Trophoblast cell (in vitro differentiated cells and primary cell): Measurements from ENCODE around the gene GAS2L3.

ENCODE experiments used
- DNase-seq, 2 donors: peaks; one replicate each; pipeline ENCODE4 v3.0.0-alpha.2; 2016
- H2AFZ ChIP-seq: 2 replicates; pipeline ENCODE4 v1.6.1; 2013; ENCODE audit warnings: low read length, moderate library complexity, mild to moderate bottlenecking; ENCODE audit not compliant: insufficient read depth, poor library complexity
- H2AK5ac ChIP-seq: 2 replicates; pipeline ENCODE4 v1.6.1; 2013; ENCODE audit warnings: mild to moderate bottlenecking, low read length
- H2BK120ac ChIP-seq: 2 replicates; pipeline ENCODE4 v1.6.1; 2013; ENCODE audit warnings: low read length, mild to moderate bottlenecking, moderate library complexity; ENCODE audit not compliant: insufficient read depth, poor library complexity
- H2BK12ac ChIP-seq: 2 replicates; pipeline ENCODE4 v1.6.1; 2013; ENCODE audit warnings: mild to moderate bottlenecking, low read length, moderate library complexity
- H2BK5ac ChIP-seq: 2 replicates; pipeline ENCODE4 v1.6.1; 2013; ENCODE audit warnings: low read length, low read depth, moderate library complexity, mild to moderate bottlenecking; ENCODE audit not compliant: poor library complexity
- H3K14ac ChIP-seq: 2 replicates; pipeline ENCODE4 v1.6.1; 2013; ENCODE audit warnings: mild to moderate bottlenecking, low read length
- H3K18ac ChIP-seq: 2 replicates; pipeline ENCODE4 v1.6.1; 2013; ENCODE audit warnings: mild to moderate bottlenecking, low read length
- H3K23ac ChIP-seq: 2 replicates; pipeline ENCODE4 v1.6.1; 2013; ENCODE audit warnings: low read length
- H3K27ac ChIP-seq: 2 replicates; pipeline ENCODE4 v1.5.1; 2013; ENCODE audit warnings: low read depth, mild to moderate bottlenecking, inconsistent platforms, low read length, moderate library complexity
- H3K27me3 ChIP-seq: 2 replicates; pipeline ENCODE4 v1.6.1; 2013; ENCODE audit warnings: inconsistent platforms, mild to moderate bottlenecking, low read length, moderate library complexity; ENCODE audit not compliant: insufficient read depth
- H3K36me3 ChIP-seq, 2 experiments: 1 replicate in 1 of 2; 2 replicates in 1 of 2; pipeline ENCODE4 v1.6.1; 2013; ENCODE audit warnings: low read length in 2 of 2, mild to moderate bottlenecking in 2 of 2, moderate library complexity in 1 of 2; ENCODE audit not compliant: insufficient read depth in 2 of 2, control insufficient read depth in 1 of 2
- H3K4ac ChIP-seq: 2 replicates; pipeline ENCODE4 v1.6.1; 2013; ENCODE audit warnings: low read depth, mild to moderate bottlenecking, low read length, moderate library complexity
- H3K4me1 ChIP-seq, 2 experiments: 1 replicate in 1 of 2; 2 replicates in 1 of 2; pipeline ENCODE4 v1.6.1; 2013; ENCODE audit warnings: low read length in 2 of 2, mild to moderate bottlenecking in 2 of 2, moderate library complexity in 1 of 2; ENCODE audit not compliant: insufficient read depth in 2 of 2, control insufficient read depth in 1 of 2
- H3K4me2 ChIP-seq: 2 replicates; pipeline ENCODE4 v1.6.1; 2013; ENCODE audit warnings: inconsistent platforms, mild to moderate bottlenecking, low read length, moderate library complexity
- H3K4me3 ChIP-seq: 2 replicates; pipeline ENCODE4 v1.5.1; 2013; ENCODE audit warnings: mild to moderate bottlenecking, low read depth, low read length, inconsistent platforms
- H3K79me1 ChIP-seq: one replicate; pipeline ENCODE4 v1.6.1; 2013; ENCODE audit warnings: low read length
- H3K79me2 ChIP-seq: 2 replicates; pipeline ENCODE4 v1.6.1; 2013; ENCODE audit warnings: low read length, mild to moderate bottlenecking; ENCODE audit not compliant: control insufficient read depth, insufficient read depth, poor library complexity
- H3K9ac ChIP-seq: 2 replicates; pipeline ENCODE4 v1.6.1; 2013; ENCODE audit warnings: mild to moderate bottlenecking, low read length
- H3K9me3 ChIP-seq: 2 replicates; pipeline ENCODE4 v1.6.1; 2013; ENCODE audit warnings: low read depth, mild to moderate bottlenecking, control low read depth, inconsistent platforms, low read length; ENCODE audit not compliant: insufficient read depth
- H4K12ac ChIP-seq: 2 replicates; pipeline ENCODE4 v1.6.1; 2013; ENCODE audit warnings: low read depth, mild to moderate bottlenecking, low read length, moderate library complexity
- H4K8ac ChIP-seq: 2 replicates; pipeline ENCODE4 v1.6.1; 2013; ENCODE audit warnings: low read depth, mild to moderate bottlenecking, low read length, moderate library complexity
- H4K91ac ChIP-seq: one replicate; pipeline ENCODE4 v1.6.1; 2013; ENCODE audit warnings: low read depth, mild to moderate bottlenecking, low read length, moderate library complexity
- WGBS: extraction: QIAGEN DNeasy Blood & Tissue Kit; methylation state at CpG from one replicate; pipeline ENCODE4 v1.1.7; 2013; ENCODE audit warnings: missing lambda C conversion rate; ENCODE audit not compliant: insufficient read length, insufficient coverage; ENCODE audit errors: extremely low coverage; 5-methylcytosine and 5-hydroxymethylcytosine counted together

Gene GAS2L3

DNA sequence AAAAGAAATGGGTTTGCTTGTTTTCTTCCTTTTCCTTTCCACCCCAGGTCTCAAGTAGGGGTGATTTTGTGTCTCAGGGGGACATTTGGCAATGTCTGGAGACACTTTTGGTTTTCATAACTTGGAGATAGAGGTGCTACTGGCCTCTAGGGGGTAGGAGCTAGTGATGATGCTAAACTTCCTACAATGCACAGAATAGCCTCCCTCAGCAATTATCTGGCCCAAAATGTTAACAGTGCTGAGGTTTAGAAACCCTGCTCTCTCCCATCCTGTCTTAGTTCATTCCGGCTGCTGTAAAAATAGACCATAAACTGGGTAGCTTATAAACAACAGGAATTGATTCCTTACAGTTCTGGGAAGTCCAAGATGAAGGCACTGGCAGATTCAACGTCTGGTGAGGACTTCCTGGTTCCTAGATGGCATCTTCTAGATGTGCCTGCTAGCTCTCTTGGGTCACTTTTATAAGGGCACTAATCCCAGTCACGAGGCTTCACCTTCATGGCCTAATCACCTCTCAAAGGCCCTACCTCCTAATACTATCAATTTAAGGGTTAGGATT, 7.4 kb upstream of the GAS2L3 start:
- Histone ChIP-seq H3K18ac (no peak overlapping the region), H2BK5ac (no peak overlapping the region), H3K27me3 (no peaks in the 10 kb centered on the region), H4K8ac (no peak overlapping the region), H3K36me3 (no peaks in the 10 kb centered on the region), H3K4me1 (peaks cover 0 to 3% of the 10 kb centered on the region in 2 experiments), H3K4me3 (no peak overlapping the region), H3K27ac (no peak overlapping the region), H3K9me3 (no peaks in the 10 kb centered on the region), H3K4ac (no peak overlapping the region), H3K23ac (no peak overlapping the region), H2AK5ac (no peak overlapping the region), H3K79me1 (no peaks in the 10 kb centered on the region), H4K12ac (no peak overlapping the region), H2AFZ (no peak overlapping the region), H4K91ac (no peak overlapping the region), H2BK120ac (no peak overlapping the region), H3K4me2 (no peak overlapping the region), H3K14ac (no peak overlapping the region), H2BK12ac (no peak overlapping the region), H3K79me2 (no peaks in the 10 kb centered on the region), H3K9ac (no peak overlapping the region)
- DNase-seq: no peak
- WGBS: no CpG with 5 or more reads among the region's 3 CpGs

- Histone ChIP-seq H3K79me2 (no peaks in the 10 kb centered on the region), H3K9ac (no peak overlapping the region), H3K23ac (no peak overlapping the region), H3K9me3 (no peaks in the 10 kb centered on the region), H3K14ac (no peak overlapping the region), H3K36me3 (no peaks in the 10 kb centered on the region), H3K4me2 (no peak overlapping the region), H3K4me3 (no peak overlapping the region), H3K4ac (no peak overlapping the region), H2AFZ (no peak overlapping the region), H3K79me1 (no peaks in the 10 kb centered on the region), H3K27ac (no peak overlapping the region), H4K91ac (no peak overlapping the region), H3K18ac (no peak overlapping the region), H3K4me1 (peaks cover 0 to 3% of the 10 kb centered on the region in 2 experiments), H2BK12ac (no peak overlapping the region), H3K27me3 (no peaks in the 10 kb centered on the region), H4K12ac (no peak overlapping the region), H4K8ac (no peak overlapping the region), H2AK5ac (no peak overlapping the region), H2BK5ac (no peak overlapping the region), H2BK120ac (no peak overlapping the region)
- peak in 1 of 2 donors; percentile 16 for DNase-seq
- no CpG with 5 or more reads among the region's 3 CpGs for WGBS
These were observed 6.4 kb upstream of the GAS2L3 start for GRCh38 chr12:100566887-100567637.

DNA sequence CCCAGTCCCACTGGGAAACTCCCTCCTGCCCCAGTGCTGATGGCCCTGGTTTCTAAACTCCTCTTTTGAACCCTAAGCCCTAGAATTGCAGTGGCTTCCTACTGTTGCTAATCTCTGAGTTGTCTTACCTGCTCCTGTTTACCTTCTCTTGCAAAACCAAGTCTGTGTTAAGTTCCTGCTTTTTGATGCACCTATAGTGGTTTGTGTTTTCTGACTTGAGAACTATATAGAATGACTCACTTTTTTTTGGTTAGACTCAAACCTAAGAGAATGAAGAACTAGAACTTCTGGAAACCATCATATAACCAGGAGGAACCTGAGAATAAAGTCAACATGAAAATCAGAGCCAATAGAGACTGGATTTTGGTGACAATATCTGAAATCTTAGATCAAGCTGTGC, 5.5 kb upstream of the GAS2L3 start:
- Histone ChIP-seq H3K4me3 (no peak overlapping the region), H3K9me3 (no peaks in the 10 kb centered on the region), H3K14ac (no peak overlapping the region), H3K27me3 (no peaks in the 10 kb centered on the region), H3K79me2 (no peaks in the 10 kb centered on the region), H3K23ac (no peak overlapping the region), H3K18ac (no peak overlapping the region), H3K4me1 (peaks cover under 1 to 4% of the 10 kb centered on the region in 2 experiments), H2BK5ac (no peak overlapping the region), H2BK120ac (no peak overlapping the region), H2AFZ (no peak overlapping the region), H3K4ac (no peak overlapping the region), H4K91ac (no peak overlapping the region), H3K36me3 (no peaks in the 10 kb centered on the region), H3K9ac (no peak overlapping the region), H4K8ac (no peak overlapping the region), H3K79me1 (no peaks in the 10 kb centered on the region), H3K27ac (no peak overlapping the region), H2AK5ac (no peak overlapping the region), H2BK12ac (no peak overlapping the region), H3K4me2 (no peak overlapping the region), H4K12ac (no peak overlapping the region)
- DNase-seq: peak in 1 of 2 donors; percentile 19

DNA sequence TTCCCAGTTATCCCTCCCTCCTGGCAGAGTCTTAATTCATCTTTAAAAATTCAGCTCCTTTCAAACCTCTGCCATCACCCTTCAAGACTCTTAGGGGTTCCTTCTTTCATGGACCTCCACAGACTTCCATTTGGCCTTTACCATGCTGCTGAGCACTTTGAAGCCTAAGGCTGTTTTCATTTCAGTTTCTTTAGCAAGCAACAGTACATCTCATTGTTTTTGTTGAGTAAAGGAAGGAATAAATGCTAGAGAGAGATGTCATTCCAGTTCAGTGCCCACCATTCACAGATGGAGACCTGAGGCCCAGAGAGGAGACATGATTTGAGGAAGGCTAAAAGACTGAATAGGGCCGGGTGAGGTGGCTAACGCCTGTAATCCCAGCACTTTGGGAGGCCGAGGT, 1.3 kb upstream of the GAS2L3 start:
- Histone ChIP-seq H3K9me3 (no peaks in the 10 kb centered on the region), H3K9ac (no peak overlapping the region), H4K91ac (no peak overlapping the region), H2BK120ac (no peak overlapping the region), H4K12ac (no peak overlapping the region), H3K14ac (no peak overlapping the region), H3K36me3 (no peaks in the 10 kb centered on the region), H2AFZ (no peak overlapping the region), H3K27ac (no peak overlapping the region), H2AK5ac (no peak overlapping the region), H3K79me1 (peaks cover 6% of the 10 kb centered on the region), H3K4me1 (peaks cover 7 to 8% of the 10 kb centered on the region in 2 experiments), H4K8ac (no peak overlapping the region), H3K79me2 (peaks cover 2% of the 10 kb centered on the region), H3K23ac (no peak overlapping the region), H2BK12ac (no peak overlapping the region), H3K18ac (no peak overlapping the region), H3K4me2 (no peak overlapping the region), H3K4ac (no peak overlapping the region), H3K27me3 (no peaks in the 10 kb centered on the region), H3K4me3 (no peak overlapping the region), H2BK5ac (no peak overlapping the region)
- no CpG with 5 or more reads among the region's 3 CpGs for WGBS
- no peak for DNase-seq
